Left renal pelvis (tissue), 4 donors: ENCODE data around the gene CDC42EP3. TPM values are rescaled to one million over a fixed set of nuclear protein-coding genes. Genes with fewer than 3 reads are reported as not detected.

Experiments
- DNase-seq, 4 donors: peaks; one replicate each; pipeline ENCODE4 v3.0.0-alpha.2; 2013; ENCODE audit warnings: low read depth in 4 of 4, low spot score in 3 of 4
- polyA plus RNA-seq, 4 donors: library from polyadenylated mRNA; unstranded; fragments of 120-200 nt; gene quantifications; one replicate each; pipeline ENCODE4 v1.2.1, GENCODE V29; 2013; ENCODE audit not compliant: insufficient read length in 4 of 4

Gene CDC42EP3
- polyA plus RNA-seq, 4 donors: 57.0 to 185 (median 63.9) TPM

DNA sequence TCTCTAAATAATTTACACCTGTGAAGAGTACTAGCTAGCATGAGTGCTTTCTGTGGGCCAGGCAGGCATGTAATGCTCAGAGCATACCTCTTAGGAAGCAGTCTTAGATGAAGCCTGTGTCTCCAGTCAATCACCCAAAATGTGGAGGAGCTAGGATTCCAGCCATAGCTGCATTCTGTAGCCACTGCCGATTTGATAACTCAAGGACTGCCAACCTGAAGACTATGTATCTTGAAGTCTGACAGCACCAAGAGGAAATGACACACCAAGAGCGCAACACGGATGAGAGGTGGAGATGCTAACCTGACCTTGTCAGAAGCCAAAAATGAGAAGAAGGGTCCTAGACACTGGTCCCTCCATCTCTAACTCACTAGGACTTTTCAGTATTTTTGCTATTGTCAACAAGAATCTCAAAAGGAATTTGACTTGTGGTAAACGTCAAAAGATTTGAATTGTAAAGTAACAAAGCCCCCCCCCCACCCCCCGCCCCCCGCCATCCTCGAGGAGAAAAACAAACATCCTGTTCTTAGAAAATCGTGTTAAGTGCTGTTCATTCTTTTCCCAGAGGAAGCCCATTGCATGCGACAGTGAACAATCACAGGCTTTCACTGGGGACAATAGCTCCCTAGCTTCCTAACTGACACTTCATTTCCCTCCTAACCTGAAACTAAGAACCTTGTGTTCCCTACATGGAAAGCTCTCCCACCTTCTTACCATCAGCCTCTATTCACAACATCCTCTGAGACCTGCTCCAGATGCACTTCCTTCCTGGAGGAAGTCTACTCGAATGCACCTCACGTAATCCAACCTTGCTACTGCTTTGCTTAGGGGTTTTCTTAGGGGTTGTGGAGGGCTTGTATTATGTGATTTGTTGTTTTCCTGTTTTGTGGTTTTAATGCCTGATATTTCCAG is 14.7 kb downstream of the CDC42EP3 start:
- DNase-seq: no peak

GRCh38 chr2:37654932-37655841 is 16.3 kb downstream of the CDC42EP3 start:
- no peak for DNase-seq

DNA sequence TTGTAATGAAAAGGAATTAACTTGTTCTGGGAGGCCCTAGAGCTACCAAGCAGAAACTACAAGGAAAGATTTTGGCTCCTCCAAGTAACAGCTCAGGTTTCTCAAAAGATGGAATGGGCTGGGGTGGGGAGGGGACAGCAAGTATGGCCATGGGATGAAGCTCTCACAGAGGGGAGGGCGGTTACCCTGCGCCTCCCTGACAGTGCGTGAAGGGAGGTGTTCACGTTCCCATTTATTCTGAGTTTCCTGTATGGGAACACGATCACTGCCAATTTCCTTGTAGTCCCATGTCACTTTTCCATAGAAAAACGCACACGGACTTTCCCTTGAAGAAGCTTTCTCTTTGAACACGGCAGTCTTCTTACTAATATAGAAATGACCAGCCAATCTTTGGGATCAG is 17.0 kb downstream of the CDC42EP3 start:
- no peak for DNase-seq

DNA sequence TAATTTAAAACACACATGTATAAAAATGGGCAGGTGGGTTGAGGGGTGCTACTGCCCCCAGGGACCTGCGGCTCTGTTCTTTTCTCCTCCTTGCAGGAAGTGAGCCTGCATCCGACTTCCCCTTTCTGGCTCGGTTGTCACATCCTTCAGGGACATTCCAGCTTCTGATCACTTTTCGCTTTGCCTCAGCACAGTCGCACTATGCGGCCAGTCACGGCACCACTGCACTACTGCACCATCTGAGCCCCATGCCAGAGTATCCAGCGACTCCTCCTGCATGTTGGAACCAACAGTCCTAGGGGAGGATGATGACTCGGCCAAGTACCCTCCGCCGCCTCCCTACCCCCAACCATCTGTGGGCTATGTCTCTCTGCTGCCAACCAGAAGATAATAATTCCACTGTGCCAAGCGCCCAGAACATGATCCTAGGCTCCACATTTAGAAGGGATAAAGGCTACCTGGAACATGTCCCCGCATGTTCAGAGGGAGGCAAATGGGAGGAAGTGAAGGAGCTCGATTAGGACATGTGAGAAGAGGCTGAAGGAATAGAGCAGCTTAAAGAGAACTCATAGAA is 17.6 kb downstream of the CDC42EP3 start:
- no peak for DNase-seq

GRCh38 chr2:37653093-37653492 is 18.3 kb downstream of the CDC42EP3 start:
- DNase-seq: no peak

GRCh38 chr2:37652199-37652640 is 19.2 kb downstream of the CDC42EP3 start:
- DNase-seq: no peak

GRCh38 chr2:37650548-37651093 is 20.8 kb downstream of the CDC42EP3 start:
- DNase-seq: no peak

DNA sequence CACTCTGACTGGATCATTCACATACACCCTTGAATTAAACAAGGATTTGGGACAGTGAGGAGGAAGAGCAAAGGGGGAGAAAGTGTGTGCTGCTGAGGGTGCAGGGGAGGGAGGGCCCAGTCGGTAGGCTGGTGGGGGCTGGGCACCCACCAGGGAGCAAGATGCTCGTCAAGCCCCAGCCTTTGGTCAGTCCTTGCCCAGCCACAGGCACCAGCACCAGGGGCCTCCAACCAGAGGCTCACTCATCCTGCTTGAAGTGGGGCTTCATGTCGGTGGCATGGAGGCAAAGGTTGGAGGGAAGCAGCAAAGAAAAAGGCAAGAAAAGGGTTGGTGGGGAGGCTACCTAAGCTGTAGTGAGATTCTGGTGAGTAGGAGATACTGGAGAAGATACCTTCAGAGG is 21.9 kb downstream of the CDC42EP3 start:
- no peak for DNase-seq

- no peak for DNase-seq
Measured at GRCh38 chr2:37648331-37649011, 23.0 kb downstream of the CDC42EP3 start.

DNA sequence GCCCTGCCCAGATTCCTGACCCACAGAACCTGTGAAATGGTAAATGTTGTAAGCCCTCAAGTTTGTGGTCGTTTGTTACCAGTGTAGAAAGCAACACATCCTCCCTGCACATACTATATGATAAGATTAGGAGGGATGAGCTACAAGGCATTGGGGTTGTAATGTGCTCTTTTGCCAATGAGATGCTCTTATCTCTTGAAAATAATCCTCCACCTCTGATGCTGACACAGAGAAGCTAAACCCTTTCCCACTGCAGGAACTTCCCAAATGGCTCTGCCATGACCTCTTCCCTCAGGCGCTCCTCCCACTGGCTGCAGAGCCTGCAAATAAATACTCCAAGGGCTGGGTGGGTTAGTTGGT is 23.5 kb downstream of the CDC42EP3 start:
- no peak for DNase-seq

- DNase-seq: no peak
Measured at GRCh38 chr2:37645836-37646235, 25.6 kb downstream of the CDC42EP3 start.

- no peak for DNase-seq
Measured at GRCh38 chr2:37645362-37645761, 26.1 kb downstream of the CDC42EP3 start.

GRCh38 chr2:37644191-37644590 is 27.3 kb downstream of the CDC42EP3 start:
- no peak for DNase-seq

DNA sequence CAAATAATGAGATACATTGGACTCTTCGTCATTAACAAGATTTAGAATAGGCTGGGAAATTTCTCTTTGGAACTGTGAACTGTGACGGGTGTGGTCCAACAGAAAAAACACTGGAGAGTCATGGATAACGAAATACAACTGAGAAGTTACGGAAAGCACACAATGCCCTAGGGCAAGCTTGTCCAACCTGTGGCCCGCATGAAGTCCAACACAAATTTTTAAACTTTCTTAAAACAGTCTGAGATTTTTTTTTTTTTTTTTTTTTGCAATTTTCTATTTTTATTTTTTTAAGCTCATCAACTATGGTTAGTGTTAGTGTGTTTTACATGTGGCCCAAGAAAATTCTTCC is 27.7 kb downstream of the CDC42EP3 start:
- DNase-seq: no peak

DNA sequence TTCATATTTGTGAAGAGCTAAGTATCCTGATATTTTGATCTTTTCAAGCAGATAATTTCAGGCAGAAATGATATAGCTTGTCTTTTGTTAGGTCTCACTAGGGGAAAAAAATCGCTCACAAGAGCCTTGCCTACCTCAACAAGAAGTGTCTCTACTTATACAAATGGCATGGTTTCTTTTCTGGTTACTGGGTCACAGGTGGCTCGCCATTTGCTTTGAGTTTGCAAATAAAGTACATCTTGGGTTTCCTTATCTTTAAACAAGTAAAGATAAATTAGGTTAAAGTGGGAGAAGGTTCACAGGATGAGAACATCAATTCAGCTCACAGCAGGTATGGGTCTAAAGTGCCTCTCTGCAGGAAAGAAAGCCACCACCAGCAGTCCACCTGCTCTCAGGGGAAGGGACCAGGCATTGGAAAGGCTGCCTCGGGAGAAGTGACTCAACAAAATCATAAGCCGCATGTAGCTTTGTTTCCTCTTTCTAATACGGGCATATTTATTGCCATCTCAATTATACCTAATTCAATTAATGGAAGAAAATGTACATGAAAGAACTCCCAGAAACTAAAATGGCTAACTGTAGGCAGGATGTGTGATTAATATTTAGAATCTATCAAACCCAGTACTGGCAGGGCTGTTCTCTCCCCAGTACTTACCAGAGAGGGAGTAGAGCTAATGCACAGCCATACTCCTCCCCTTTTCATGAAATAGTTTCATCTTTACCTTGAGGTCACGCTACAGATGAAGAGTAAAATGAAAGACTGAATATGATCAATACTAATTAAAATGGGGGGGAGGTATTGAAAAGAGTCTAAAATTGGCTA is 28.3 kb downstream of the CDC42EP3 start:
- no peak for DNase-seq

GRCh38 chr2:37641582-37642171 is 29.8 kb downstream of the CDC42EP3 start:
- peak in 1 of 4 donors; percentile 26 for DNase-seq

DNA sequence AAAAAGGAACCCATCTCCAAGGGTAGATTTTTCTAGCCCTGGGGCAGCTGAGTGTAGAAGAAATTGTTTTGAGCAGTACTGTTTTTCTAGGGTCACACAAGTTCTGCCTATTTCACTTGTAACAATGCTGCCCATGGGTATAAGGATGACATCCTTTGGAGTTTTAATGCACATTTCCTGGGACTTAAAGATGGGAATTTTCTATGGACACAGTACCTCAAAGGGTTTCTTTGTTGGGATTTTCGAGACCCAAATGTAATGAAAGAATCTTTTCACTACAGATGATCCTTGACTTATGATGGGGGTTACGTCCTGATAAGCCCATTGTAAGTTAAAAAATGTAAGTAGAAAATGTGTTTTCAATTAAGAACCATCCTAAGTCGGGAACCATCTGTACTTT is 31.8 kb downstream of the CDC42EP3 start:
- no peak for DNase-seq

GRCh38 chr2:37638973-37639372 is 32.5 kb downstream of the CDC42EP3 start:
- no peak for DNase-seq

- DNase-seq: no peak
Measured at GRCh38 chr2:37637985-37638384, 33.5 kb downstream of the CDC42EP3 start.
